ENCODE measurements around the gene C11orf87. TPM values are rescaled to one million over a fixed set of nuclear protein-coding genes. Genes with fewer than 3 reads are reported as not detected.

The C11orf87 gene
- total and polyA plus RNA-seq, 8 donors, result 0.03 to 0.18 TPM; not detected in 6

GRCh38 chr11:109439684-109440083, 17.7 kb downstream of the C11orf87 start:
- DNase-seq, result no peak
- TF ChIP-seq, protein P1, sequence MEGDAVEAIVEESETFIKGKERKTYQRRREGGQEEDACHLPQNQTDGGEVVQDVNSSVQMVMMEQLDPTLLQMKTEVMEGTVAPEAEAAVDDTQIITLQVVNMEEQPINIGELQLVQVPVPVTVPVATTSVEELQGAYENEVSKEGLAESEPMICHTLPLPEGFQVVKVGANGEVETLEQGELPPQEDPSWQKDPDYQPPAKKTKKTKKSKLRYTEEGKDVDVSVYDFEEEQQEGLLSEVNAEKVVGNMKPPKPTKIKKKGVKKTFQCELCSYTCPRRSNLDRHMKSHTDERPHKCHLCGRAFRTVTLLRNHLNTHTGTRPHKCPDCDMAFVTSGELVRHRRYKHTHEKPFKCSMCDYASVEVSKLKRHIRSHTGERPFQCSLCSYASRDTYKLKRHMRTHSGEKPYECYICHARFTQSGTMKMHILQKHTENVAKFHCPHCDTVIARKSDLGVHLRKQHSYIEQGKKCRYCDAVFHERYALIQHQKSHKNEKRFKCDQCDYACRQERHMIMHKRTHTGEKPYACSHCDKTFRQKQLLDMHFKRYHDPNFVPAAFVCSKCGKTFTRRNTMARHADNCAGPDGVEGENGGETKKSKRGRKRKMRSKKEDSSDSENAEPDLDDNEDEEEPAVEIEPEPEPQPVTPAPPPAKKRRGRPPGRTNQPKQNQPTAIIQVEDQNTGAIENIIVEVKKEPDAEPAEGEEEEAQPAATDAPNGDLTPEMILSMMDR (IDR thresholded peaks at IDR 0.05), result no peak
- TF ChIP-seq POLR2AphosphoS5 (IDR thresholded peaks at IDR 0.05), result no peak
- TF ChIP-seq POLR2A (IDR thresholded peaks at IDR 0.05), result no peak
- no peak for TF ChIP-seq EP300 (IDR thresholded peaks at IDR 0.05)
- Histone ChIP-seq H3K27me3 (no peaks in the 10 kb centered on the region), H3K4me1 (no peaks in the 10 kb centered on the region), H3K27ac (no peak overlapping the region), H3K9me3 (no peaks in the 10 kb centered on the region), H3K4me3 (no peak overlapping the region), H3K36me3 (no peaks in the 10 kb centered on the region)
- WGBS, 5 donors, result 53 to 83% (median 70%) methylated on average over 2 of the region's 2 CpGs
- intact Hi-C loops (cut with DNase I; ENCODE audit: low total_unique reads), result no loop called here

DNA sequence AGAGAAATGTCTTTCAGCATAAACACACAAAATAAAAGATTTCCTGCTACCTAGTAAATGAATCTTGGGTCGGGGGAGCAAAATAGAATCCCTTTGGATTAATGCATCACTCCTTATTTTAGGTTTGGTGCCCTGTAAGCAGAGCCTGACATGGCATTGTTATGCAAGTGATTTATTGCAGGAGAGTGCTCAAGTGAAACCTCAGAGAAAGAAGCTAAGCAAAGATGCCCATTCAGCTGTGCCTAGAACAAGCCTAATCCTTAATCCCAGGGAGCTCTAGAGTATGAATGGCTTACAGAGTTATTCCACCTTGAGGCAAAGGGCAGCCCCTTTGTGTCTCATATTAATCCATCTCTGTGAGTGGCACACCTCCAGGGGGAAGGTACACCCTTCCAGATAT, 21.1 kb downstream of the C11orf87 start:
- Histone ChIP-seq H3K36me3 (no peaks in the 10 kb centered on the region), H3K4me1 (no peaks in the 10 kb centered on the region), H3K4me3 (no peak overlapping the region), H3K27ac (no peak overlapping the region), H3K27me3 (no peaks in the 10 kb centered on the region), H3K9me3 (no peaks in the 10 kb centered on the region)
- no peak for DNase-seq
- intact Hi-C loops (cut with DNase I; ENCODE audit: low total_unique reads), result no loop called here
- TF ChIP-seq POLR2AphosphoS5 (IDR thresholded peaks at IDR 0.05) (no peak), EP300 (IDR thresholded peaks at IDR 0.05) (no peak)
- WGBS, 5 donors, result 36 to 56% (median 49%) methylated on average over 1 of the region's 1 CpG

DNA sequence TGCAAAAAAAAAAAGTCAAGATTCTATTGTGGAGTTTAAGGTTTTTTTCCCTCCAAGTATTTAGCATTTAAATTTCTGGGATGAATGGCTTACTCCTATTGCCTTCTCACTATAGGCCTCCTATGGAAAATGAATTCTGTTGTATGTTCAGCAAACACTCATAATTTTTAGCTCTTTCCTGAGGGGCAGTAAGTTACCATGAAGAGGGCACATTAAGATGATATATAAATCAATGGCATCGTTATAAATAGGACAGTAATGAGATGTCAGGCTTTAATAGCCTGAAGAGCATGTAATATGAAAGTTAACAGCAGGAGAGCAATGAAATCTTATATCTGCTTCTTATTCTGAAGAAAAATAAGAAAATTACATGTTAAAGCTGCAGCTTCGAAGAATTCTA, 32.9 kb downstream of the C11orf87 start:
- no peaks in the 10 kb centered on the region for H3K36me3 ChIP-seq
- no peak for DNase-seq
- H3K4me1 ChIP-seq, result no peaks in the 10 kb centered on the region
- 48 to 58% (median 55%) methylated on average over 2 of the region's 2 CpGs for WGBS, 5 donors
- TF ChIP-seq POLR2AphosphoS5 (IDR thresholded peaks at IDR 0.05) (no peak), EP300 (IDR thresholded peaks at IDR 0.05) (no peak), POLR2A (IDR thresholded peaks at IDR 0.05) (no peak)
- TF ChIP-seq, protein P1 (IDR thresholded peaks at IDR 0.05), result no peak
- peaks cover 0 to 6% (median 2%) of the 10 kb centered on the region in 4 donors for H3K9me3 ChIP-seq
- H3K4me3 ChIP-seq, result no peak overlapping the region
- no peaks in the 10 kb centered on the region for H3K27me3 ChIP-seq
- no peak overlapping the region for H3K27ac ChIP-seq
- intact Hi-C loops (cut with DNase I; ENCODE audit: low total_unique reads), result no loop called here

Data from stomach (tissue), 9 donors.